NK-92 (cell line): Measurements from ENCODE around the gene GLRX.

ENCODE experiments used
- DNase-seq: peaks from one replicate; lab custom pipeline; 2025; ENCODE audit not compliant: unreplicated experiment; lab: John Stamatoyannopoulos, UW

The GLRX gene

GRCh38 chr5:95810305-95811125 is 12.0 kb downstream of the GLRX start:
- DNase-seq = no peak

- DNase-seq = no peak
These were observed 13.0 kb downstream of the GLRX start for GRCh38 chr5:95809414-95809960.

GRCh38 chr5:95808686-95809413 is 13.7 kb downstream of the GLRX start:
- no peak for DNase-seq

GRCh38 chr5:95808013-95808685 is 14.4 kb downstream of the GLRX start:
- DNase-seq = no peak

GRCh38 chr5:95806687-95807086 is 15.8 kb downstream of the GLRX start:
- DNase-seq = no peak

GRCh38 chr5:95804736-95805539 is 17.6 kb downstream of the GLRX start:
- DNase-seq = no peak

- DNase-seq = no peak
These were observed 19.0 kb downstream of the GLRX start for GRCh38 chr5:95803271-95804148.

GRCh38 chr5:95801961-95802360 is 20.6 kb downstream of the GLRX start:
- DNase-seq = no peak

GRCh38 chr5:95801532-95801931 is 21.0 kb downstream of the GLRX start:
- DNase-seq = no peak

GRCh38 chr5:95800553-95800952 is 22.0 kb downstream of the GLRX start:
- no peak for DNase-seq

- no peak for DNase-seq
These were observed 23.2 kb downstream of the GLRX start for GRCh38 chr5:95799191-95799835.

- DNase-seq = no peak
These were observed 24.0 kb downstream of the GLRX start for GRCh38 chr5:95798545-95798944.

GRCh38 chr5:95798048-95798447 is 24.5 kb downstream of the GLRX start:
- DNase-seq = no peak

GRCh38 chr5:95797301-95797700 is 25.2 kb downstream of the GLRX start:
- no peak for DNase-seq

- no peak for DNase-seq
These were observed 28.4 kb downstream of the GLRX start for GRCh38 chr5:95794070-95794516.

- DNase-seq = no peak
These were observed 30.8 kb downstream of the GLRX start for GRCh38 chr5:95791751-95792150.

- DNase-seq = no peak
These were observed 34.0 kb downstream of the GLRX start for GRCh38 chr5:95788493-95788892.

GRCh38 chr5:95786821-95787418 is 35.6 kb downstream of the GLRX start:
- no peak for DNase-seq
